ENCODE results near the gene LACTB. TPM values are rescaled to one million over a fixed set of nuclear protein-coding genes. Genes with fewer than 3 reads are reported as not detected.

The LACTB gene
- total RNA-seq, 1 experiment from 2014 or later: 4.4 TPM

DNA sequence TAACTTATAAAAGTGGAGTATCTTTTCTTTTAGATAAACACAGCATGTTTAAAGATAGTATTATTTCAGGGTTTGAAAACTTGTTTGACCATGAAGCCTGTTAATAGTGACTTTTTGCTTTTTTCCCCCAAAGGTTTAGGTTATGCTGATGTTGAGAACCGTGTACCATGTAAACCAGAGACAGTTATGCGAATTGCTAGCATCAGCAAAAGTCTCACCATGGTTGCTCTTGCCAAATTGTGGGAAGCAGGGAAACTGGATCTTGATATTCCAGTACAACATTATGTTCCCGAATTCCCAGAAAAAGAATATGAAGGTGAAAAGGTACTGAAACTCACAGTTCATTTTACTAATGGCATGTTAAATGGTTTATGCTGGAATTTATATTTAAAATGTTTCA lies 5.1 kb downstream of the LACTB start:
- Histone ChIP-seq H3K27me3 (replicated peaks; ENCODE audit: insufficient read depth, low read depth, low read length, poor library complexity) (no peaks in the 10 kb centered on the region), H3K36me3 (ENCODE audit: insufficient read depth, low read length, poor library complexity, severe bottlenecking) (no peaks in the 10 kb centered on the region), H3K4me3 (ENCODE audit: low read depth, low read length, poor library complexity, severe bottlenecking) (no peak overlapping the region), H3K27ac (ENCODE audit: low read depth, low read length, poor library complexity, severe bottlenecking) (no peak overlapping the region), H3K9me3 (ENCODE audit: low read depth, low read length, poor library complexity, severe bottlenecking) (no peaks in the 10 kb centered on the region), H3K4me1 (ENCODE audit: insufficient read depth, low read length, poor library complexity, severe bottlenecking) (no peaks in the 10 kb centered on the region)
- POLR2A ChIA-PET (ENCODE audit: low non-redundant PET): no interaction called here
- DNase-seq (ENCODE audit: low spot score): no peak
- no TSS peak for BruUV-seq (replicated peaks)
- TF ChIP-seq, protein P1, sequence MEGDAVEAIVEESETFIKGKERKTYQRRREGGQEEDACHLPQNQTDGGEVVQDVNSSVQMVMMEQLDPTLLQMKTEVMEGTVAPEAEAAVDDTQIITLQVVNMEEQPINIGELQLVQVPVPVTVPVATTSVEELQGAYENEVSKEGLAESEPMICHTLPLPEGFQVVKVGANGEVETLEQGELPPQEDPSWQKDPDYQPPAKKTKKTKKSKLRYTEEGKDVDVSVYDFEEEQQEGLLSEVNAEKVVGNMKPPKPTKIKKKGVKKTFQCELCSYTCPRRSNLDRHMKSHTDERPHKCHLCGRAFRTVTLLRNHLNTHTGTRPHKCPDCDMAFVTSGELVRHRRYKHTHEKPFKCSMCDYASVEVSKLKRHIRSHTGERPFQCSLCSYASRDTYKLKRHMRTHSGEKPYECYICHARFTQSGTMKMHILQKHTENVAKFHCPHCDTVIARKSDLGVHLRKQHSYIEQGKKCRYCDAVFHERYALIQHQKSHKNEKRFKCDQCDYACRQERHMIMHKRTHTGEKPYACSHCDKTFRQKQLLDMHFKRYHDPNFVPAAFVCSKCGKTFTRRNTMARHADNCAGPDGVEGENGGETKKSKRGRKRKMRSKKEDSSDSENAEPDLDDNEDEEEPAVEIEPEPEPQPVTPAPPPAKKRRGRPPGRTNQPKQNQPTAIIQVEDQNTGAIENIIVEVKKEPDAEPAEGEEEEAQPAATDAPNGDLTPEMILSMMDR (conservative IDR thresholded peaks at IDR 0.05; ENCODE audit: low read depth, low read length): no peak
- no peak for TF ChIP-seq EZH2 (IDR thresholded peaks at IDR 0.05; ENCODE audit: borderline replicate concordance, low read depth, low read length, poor library complexity, severe bottlenecking)
- intact Hi-C loops (cut with micrococcal nuclease; ENCODE audit: unreplicated experiment): no loop called here
- CTCF ChIA-PET: no interaction called here

DNA sequence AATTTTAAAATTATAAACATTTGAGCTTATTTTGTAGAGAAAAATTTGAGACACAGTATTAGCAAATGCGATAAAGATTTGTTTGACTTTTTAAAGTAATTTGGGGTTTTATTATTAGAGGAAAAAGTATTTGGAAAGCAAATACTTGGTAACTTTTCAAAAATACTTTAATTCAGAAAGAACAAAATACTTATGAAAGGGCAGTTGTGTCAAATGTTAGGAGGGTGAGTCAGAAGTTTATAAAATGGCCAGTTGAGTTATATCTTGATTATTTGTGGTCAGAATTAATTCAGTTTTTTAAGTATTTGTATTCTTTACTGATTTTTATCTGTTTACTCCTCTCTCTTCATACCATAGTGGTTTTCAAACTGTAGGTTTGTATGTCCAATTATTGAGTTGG lies 12.1 kb downstream of the LACTB start:
- no peak overlapping the region for H3K4me3 ChIP-seq (ENCODE audit: low read depth, low read length, poor library complexity, severe bottlenecking)
- ChIA-PET CTCF (no interaction called here), POLR2A (ENCODE audit: low non-redundant PET) (no interaction called here)
- H3K27me3 ChIP-seq (replicated peaks; ENCODE audit: insufficient read depth, low read depth, low read length, poor library complexity): no peaks in the 10 kb centered on the region
- intact Hi-C loops (cut with micrococcal nuclease; ENCODE audit: unreplicated experiment): no loop called here
- no peaks in the 10 kb centered on the region for H3K4me1 ChIP-seq (ENCODE audit: insufficient read depth, low read length, poor library complexity, severe bottlenecking)
- no TSS peak for BruUV-seq (replicated peaks)
- H3K9me3 ChIP-seq (ENCODE audit: low read depth, low read length, poor library complexity, severe bottlenecking): no peaks in the 10 kb centered on the region
- no peaks in the 10 kb centered on the region for H3K36me3 ChIP-seq (ENCODE audit: insufficient read depth, low read length, poor library complexity, severe bottlenecking)
- no peak for DNase-seq (ENCODE audit: low spot score)
- TF ChIP-seq, protein P1 (conservative IDR thresholded peaks at IDR 0.05; ENCODE audit: low read depth, low read length): no peak
- TF ChIP-seq EZH2 (IDR thresholded peaks at IDR 0.05; ENCODE audit: borderline replicate concordance, low read depth, low read length, poor library complexity, severe bottlenecking): no peak
- H3K27ac ChIP-seq (ENCODE audit: low read depth, low read length, poor library complexity, severe bottlenecking): no peak overlapping the region

- ChIA-PET POLR2A (ENCODE audit: low non-redundant PET) (no interaction called here), CTCF (interaction anchor here (0.7 kb wide), 1 partner anchor 15 kb away, joined by 3 read pairs; no protein-coding TSS in a partner anchor)
- no peaks in the 10 kb centered on the region for H3K27me3 ChIP-seq (replicated peaks; ENCODE audit: insufficient read depth, low read depth, low read length, poor library complexity)
- H3K36me3 ChIP-seq (ENCODE audit: insufficient read depth, low read length, poor library complexity, severe bottlenecking): no peaks in the 10 kb centered on the region
- no peak for TF ChIP-seq EZH2 (IDR thresholded peaks at IDR 0.05; ENCODE audit: borderline replicate concordance, low read depth, low read length, poor library complexity, severe bottlenecking)
- TF ChIP-seq, protein P1 (conservative IDR thresholded peaks at IDR 0.05; ENCODE audit: low read depth, low read length): no peak
- DNase-seq (ENCODE audit: low spot score): no peak
- BruUV-seq (replicated peaks): no TSS peak
- H3K9me3 ChIP-seq (ENCODE audit: low read depth, low read length, poor library complexity, severe bottlenecking): no peaks in the 10 kb centered on the region
- no peak overlapping the region for H3K27ac ChIP-seq (ENCODE audit: low read depth, low read length, poor library complexity, severe bottlenecking)
- H3K4me1 ChIP-seq (ENCODE audit: insufficient read depth, low read length, poor library complexity, severe bottlenecking): no peaks in the 10 kb centered on the region
- intact Hi-C loops (cut with micrococcal nuclease; ENCODE audit: unreplicated experiment): no loop called here
- no peak overlapping the region for H3K4me3 ChIP-seq (ENCODE audit: low read depth, low read length, poor library complexity, severe bottlenecking)
Measured at GRCh38 chr15:63134245-63134985, 12.8 kb downstream of the LACTB start.

Data from A673 (cell line).